Chondrocyte (in vitro differentiated cells): Measurements from ENCODE around the gene ART1. TPM values are rescaled to one million over a fixed set of nuclear protein-coding genes. Genes with fewer than 3 reads are reported as not detected.
"Not testable (repeated sequence)": the region's sequence is repeated elsewhere in the genome, so short reads cannot be mapped to it uniquely, and the experiment has no call there.

ENCODE experiments used
- DNase-seq: peaks from one replicate; pipeline ENCODE4 v3.0.0; 2021; ENCODE audit warnings: mixed read lengths, low spot score
- H3K27ac Mint-ChIP-seq: one replicate; pipeline ENCODE4 v1.8.0; 2021; ENCODE audit warnings: mild to moderate bottlenecking, moderate library complexity, mixed read lengths; ENCODE audit not compliant: unreplicated experiment
- H3K27me3 Mint-ChIP-seq: 2 replicates; pipeline ENCODE4 v1.8.0; 2021; ENCODE audit warnings: low read depth, mixed read lengths
- H3K36me3 Mint-ChIP-seq: 2 replicates; pipeline ENCODE4 v1.8.0; 2021; ENCODE audit warnings: low read depth, mixed read lengths
- H3K4me1 Mint-ChIP-seq: 2 replicates; pipeline ENCODE4 v1.8.0; 2021; ENCODE audit warnings: low read depth, mild to moderate bottlenecking, mixed read lengths
- H3K4me3 Mint-ChIP-seq: one replicate; pipeline ENCODE4 v1.8.0; 2021; ENCODE audit warnings: mild to moderate bottlenecking, moderate library complexity, mixed read lengths; ENCODE audit not compliant: unreplicated experiment
- H3K9me3 Mint-ChIP-seq: 2 replicates; pipeline ENCODE4 v1.8.0; 2021; ENCODE audit warnings: low read depth, mixed read lengths
- total RNA-seq: library from RNA; stranded (reverse); gene quantifications from 3 replicates; pipeline ENCODE4 v1.2.1, GENCODE V29; 2021
- TF ChIP-seq, protein P1 (sequence below): fragments of 200-600 bp; sonication (generic); IDR thresholded peaks from 2 replicates; pipeline ENCODE4 v1.5.0; 2021; ENCODE audit warnings: antibody characterized with exemption, mild to moderate bottlenecking, moderate library complexity

Gene ART1
- total RNA-seq, 1 donor from 2014 or later = not detected

GRCh38 chr11:3641701-3642070 lies 3.2 kb upstream of the ART1 start, which contains the start of gene ART5:
TSS of gene ART5 (minus strand) at chr11:3641992. CDS start at chr11:3641862, 130 bp downstream.
- peak within 1 kb of the TSS; percentile 41 for H3K27ac Mint-ChIP-seq
- peak within 1 kb of the TSS; percentile 78 for H3K4me3 Mint-ChIP-seq
- H3K4me1 Mint-ChIP-seq = peaks cover 16% of the 10 kb centered on the region
- H3K27me3 Mint-ChIP-seq = peaks cover 5% of the 10 kb centered on the region
- no peaks in the 10 kb centered on the region for H3K9me3 Mint-ChIP-seq
- H3K36me3 Mint-ChIP-seq = no peaks in the 10 kb centered on the region
- TF ChIP-seq, protein P1, sequence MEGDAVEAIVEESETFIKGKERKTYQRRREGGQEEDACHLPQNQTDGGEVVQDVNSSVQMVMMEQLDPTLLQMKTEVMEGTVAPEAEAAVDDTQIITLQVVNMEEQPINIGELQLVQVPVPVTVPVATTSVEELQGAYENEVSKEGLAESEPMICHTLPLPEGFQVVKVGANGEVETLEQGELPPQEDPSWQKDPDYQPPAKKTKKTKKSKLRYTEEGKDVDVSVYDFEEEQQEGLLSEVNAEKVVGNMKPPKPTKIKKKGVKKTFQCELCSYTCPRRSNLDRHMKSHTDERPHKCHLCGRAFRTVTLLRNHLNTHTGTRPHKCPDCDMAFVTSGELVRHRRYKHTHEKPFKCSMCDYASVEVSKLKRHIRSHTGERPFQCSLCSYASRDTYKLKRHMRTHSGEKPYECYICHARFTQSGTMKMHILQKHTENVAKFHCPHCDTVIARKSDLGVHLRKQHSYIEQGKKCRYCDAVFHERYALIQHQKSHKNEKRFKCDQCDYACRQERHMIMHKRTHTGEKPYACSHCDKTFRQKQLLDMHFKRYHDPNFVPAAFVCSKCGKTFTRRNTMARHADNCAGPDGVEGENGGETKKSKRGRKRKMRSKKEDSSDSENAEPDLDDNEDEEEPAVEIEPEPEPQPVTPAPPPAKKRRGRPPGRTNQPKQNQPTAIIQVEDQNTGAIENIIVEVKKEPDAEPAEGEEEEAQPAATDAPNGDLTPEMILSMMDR = no peak
- no peak for DNase-seq

DNA sequence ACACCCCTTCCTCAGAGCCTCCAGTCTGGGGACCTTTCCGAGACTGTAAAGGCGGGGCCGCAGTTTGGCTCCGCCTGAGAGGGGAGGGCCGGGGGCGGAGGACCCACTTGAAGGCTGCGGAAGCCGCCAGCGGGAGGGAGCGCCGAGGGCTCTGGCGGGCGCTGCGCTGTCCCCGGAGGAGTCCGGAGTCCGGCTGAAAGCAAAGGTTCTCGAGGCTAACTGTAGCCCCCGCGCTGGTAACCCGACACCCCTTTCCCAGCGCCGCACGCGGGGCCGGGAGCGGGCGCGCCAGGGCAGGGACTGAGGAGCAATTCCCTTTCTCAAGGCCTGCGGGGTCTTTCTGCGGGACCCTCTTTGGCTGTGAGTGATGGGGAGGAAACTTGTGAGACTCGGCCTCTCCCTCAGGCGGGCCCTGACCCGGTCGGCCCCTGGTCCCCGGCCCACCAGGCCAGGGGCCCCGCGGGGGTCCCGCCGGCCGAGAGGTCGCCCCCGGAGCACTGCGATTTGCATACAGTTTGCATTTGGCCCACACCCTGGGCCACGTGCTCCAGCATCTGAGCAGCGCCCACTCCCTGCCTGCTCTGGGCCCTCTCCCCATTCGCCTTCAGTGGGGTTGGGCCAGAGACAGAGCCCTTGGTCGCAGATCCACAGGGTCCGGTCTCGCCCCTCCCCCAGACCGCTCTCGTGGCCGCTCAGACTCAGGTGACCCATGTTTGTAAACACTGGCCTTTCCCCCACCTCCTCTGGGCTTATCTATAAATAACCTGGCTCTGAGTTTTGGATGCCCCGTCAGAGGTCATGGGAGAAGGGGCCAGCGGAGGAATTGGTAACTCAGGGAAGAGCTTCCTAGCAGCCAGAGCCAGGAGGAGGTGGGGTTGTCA lies 2.6 kb upstream of the ART1 start:
- peak; percentile 88 for DNase-seq
- peaks cover 16% of the 10 kb centered on the region for H3K4me1 Mint-ChIP-seq
- H3K9me3 Mint-ChIP-seq = no peaks in the 10 kb centered on the region
- TF ChIP-seq, protein P1 = peak; percentile 4
- H3K27me3 Mint-ChIP-seq = peaks cover 5% of the 10 kb centered on the region
- peak overlapping the region; percentile 41 for H3K27ac Mint-ChIP-seq
- peak overlapping the region; percentile 78 for H3K4me3 Mint-ChIP-seq
- no peaks in the 10 kb centered on the region for H3K36me3 Mint-ChIP-seq

- not testable (repeated sequence) for DNase-seq, H3K36me3 Mint-ChIP-seq, H3K27ac Mint-ChIP-seq, H3K9me3 Mint-ChIP-seq
- peaks cover 16% of the 10 kb centered on the region for H3K4me1 Mint-ChIP-seq
- H3K27me3 Mint-ChIP-seq = peaks cover 10% of the 10 kb centered on the region
- H3K4me3 Mint-ChIP-seq = peak overlapping the region; percentile 78
Observed at GRCh38 chr11:3643102-3643546, 1.8 kb upstream of the ART1 start.

DNA sequence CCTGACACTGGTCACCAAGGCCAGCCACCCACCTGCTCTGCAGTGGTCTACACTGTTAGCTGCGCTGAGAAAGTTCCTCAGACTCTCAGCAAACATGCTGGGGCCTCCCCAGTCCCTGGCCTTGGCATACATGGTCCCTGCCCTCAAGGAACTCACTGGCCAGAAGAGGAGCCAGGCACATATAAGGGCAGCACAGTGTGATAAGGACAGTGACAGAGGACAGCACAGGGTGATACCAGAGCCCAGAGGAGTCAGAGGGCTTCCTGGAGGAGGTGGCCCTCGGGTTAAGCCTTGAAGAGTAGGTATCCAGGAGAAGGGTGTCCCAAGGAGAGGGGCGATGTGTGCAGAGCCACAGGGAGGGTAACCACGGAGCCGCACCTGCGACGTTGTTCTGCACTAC lies 624 bp downstream of the ART1 start:
- Mint-ChIP-seq H3K4me1 (peaks cover 16% of the 10 kb centered on the region), H3K36me3 (no peaks in the 10 kb centered on the region), H3K27ac (no peak overlapping the region), H3K4me3 (no peak overlapping the region), H3K9me3 (no peaks in the 10 kb centered on the region), H3K27me3 (peaks cover 31% of the 10 kb centered on the region)
- TF ChIP-seq, protein P1 = no peak
- no peak for DNase-seq

DNA sequence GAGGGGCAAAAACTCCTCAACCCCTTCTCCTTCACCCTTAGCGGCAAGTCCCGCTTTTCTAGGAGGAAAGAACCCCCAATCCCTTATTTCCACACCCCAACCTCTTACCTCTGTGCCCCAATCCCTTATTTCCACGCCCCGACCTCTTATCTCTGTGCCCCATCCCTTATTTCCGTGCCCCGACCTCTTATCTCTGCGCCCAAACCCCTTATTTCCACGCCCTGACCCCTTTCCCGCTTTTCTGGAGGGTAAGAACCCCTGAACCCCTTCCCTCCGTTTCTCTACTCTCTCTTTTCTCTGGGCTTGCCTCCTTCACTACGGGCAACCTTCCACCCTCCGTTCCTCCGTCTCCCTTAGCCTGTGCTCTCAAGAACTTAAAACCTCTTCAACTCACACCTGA lies 3.9 kb downstream of the ART1 start:
- peaks cover 10% of the 10 kb centered on the region for H3K4me1 Mint-ChIP-seq
- H3K9me3 Mint-ChIP-seq, H3K36me3 Mint-ChIP-seq, H3K27ac Mint-ChIP-seq, DNase-seq, H3K4me3 Mint-ChIP-seq: not testable (repeated sequence)
- H3K27me3 Mint-ChIP-seq = peaks cover 35% of the 10 kb centered on the region

- not testable (repeated sequence) for H3K4me1 Mint-ChIP-seq, H3K27ac Mint-ChIP-seq, H3K9me3 Mint-ChIP-seq, DNase-seq, H3K4me3 Mint-ChIP-seq, H3K36me3 Mint-ChIP-seq
- peaks cover 35% of the 10 kb centered on the region for H3K27me3 Mint-ChIP-seq
Observed at GRCh38 chr11:3649374-3649773, 4.4 kb downstream of the ART1 start.

DNA sequence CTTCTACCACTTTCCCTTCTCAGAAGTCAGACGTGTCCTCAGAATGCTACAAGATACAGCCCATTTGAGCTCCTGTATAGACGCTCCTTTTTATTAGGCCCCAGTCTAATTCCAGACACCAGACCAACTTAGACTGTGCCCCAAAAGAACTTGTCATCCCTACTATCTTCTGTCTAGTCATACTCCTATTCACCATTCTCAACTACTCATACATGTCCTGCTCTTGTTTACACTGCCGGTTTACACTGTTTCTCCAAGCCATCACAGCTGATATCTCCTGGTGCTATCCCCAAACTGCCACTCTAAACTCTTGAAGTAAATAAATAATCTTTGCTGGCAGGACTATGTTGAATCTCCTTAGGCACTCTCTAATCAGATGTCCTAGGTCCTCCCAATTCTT lies 7.6 kb downstream of the ART1 start:
- not testable (repeated sequence) for H3K4me3 Mint-ChIP-seq, H3K9me3 Mint-ChIP-seq, H3K4me1 Mint-ChIP-seq, H3K36me3 Mint-ChIP-seq, DNase-seq, H3K27ac Mint-ChIP-seq
- peaks cover 34% of the 10 kb centered on the region for H3K27me3 Mint-ChIP-seq
